Glomerular endothelial cell (primary cell): Measurements from ENCODE around the gene ARSB. TPM values are rescaled to one million over a fixed set of nuclear protein-coding genes. Genes with fewer than 3 reads are reported as not detected.

Experiments used
- DNase-seq: peaks from one replicate; pipeline ENCODE4 v3.0.0-alpha.2; 2011; ENCODE audit warnings: low read depth, low spot score; ENCODE audit errors: extremely low read depth
- total RNA-seq: library from RNA; depleted of rRNA; stranded (reverse); fragments of >200 nt; gene quantifications from 2 replicates; pipeline ENCODE4 v1.2.3, GENCODE V29; 2015

ARSB gene
- total RNA-seq, 1 donor from 2014 or later: 37.2 TPM

DNA sequence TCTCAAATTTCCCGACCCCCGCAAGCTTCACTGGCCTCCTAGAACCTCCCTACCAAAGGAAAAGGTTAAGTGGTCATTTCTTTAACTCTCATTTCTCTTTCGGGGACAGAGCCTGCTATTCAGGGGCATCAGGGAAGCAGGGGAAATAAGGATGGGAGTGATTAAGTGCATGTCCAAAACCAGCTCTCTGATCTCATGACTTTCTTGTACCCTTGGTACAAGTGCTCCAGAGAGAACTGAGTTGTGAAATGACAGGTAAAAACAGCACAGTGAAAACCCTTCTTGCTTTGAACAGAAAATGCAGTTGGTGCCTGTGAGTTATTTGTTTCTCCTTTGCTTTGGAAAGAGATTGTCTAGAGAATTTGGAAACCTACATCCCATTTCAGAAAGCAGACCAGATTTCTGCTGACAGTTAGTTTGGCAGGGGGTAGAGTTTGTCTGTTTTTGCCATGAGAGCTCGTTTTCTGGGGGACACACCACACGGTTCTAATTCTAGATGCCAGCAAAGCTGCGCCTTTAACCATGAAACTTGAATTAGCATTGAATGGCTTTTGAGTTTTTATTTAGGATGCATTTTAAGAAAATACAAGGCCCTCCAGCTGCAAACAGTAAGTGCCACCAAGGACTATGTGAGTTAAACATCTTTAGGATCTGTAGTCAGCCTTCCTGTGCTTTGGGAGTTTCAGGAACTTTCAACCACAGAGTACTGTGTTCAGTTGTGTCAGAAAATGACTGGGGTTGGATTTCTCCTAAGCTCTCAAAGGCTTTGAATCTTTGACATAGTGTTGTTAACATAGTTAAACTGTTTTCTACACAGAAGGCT is 174.8 kb downstream of the ARSB start:
- no peak for DNase-seq

DNA sequence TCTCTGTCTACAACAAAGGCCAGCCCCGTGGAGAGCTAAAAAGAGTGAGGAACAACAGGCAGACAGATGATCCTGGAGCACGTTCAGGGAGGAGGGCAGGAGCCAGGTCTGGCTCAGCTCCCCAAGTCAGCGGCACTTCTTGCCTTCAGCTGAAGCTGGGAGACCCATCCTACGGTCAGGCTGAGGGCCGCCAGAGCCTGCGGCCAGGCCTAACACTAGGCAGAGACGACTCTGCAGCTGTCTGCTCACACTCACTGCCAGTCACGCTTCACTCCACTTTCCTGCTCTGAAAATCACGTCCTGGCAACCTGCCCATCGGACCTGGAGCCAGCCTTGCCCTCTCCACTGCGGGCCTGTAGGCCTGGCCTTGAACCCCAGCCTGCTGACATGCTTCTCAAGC is 175.7 kb downstream of the ARSB start:
- no peak for DNase-seq

DNA sequence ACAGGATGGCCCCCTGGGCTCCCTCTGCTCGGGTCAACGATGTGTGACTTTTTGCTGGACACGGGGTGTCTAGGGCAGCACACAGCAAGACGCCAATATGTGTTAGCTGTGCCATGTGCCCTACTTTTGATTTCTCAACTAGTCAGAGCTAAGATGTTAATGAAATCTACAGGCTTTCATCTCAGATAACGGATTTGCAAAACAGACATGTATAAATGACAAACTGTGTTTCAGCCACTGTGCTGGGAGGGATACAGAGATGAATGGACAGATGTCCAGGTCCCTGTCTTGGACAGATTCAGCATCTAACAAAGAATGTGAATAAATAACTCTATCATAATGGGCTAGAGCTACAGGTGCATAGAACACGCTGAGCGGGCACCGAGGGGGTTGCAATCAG is 176.3 kb downstream of the ARSB start:
- DNase-seq: no peak

DNA sequence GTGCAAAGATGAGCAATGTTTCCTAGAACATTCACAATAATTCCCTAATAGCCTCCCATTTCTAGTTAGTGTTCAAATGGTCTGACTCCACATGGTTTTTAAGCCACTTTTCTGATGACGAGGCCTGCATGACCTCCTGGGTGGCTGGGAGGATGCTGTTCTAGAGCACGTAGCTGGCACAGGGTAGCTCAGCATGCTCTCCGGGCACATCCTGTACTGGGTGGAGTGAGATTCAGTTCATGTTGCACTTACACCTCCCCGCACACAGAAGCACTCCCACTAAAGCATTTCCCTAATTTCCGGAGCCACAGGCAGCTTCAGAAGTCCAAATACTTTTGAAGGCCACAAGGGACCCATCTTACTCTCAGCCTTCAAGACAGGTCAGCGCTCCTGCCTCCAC is 176.7 kb downstream of the ARSB start:
- no peak for DNase-seq

DNA sequence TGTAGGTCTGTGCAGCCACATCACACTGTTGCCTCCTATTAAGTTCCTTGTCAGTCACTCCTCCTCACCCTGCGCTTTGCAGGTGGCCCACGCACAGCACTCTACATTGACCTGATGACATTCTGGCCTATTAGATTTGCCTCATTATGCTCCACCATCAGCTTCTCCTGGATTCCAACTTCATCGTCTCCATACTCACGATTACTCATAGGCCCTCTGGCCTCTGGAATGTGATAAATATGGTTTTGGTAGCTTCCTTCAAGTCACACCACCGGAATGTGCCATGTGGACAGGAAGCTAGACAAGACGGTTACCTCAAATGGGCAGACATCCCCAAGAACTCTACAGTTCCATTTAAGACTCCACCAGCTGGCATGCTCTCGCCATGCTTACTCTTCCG is 178.6 kb downstream of the ARSB start:
- DNase-seq: no peak

DNA sequence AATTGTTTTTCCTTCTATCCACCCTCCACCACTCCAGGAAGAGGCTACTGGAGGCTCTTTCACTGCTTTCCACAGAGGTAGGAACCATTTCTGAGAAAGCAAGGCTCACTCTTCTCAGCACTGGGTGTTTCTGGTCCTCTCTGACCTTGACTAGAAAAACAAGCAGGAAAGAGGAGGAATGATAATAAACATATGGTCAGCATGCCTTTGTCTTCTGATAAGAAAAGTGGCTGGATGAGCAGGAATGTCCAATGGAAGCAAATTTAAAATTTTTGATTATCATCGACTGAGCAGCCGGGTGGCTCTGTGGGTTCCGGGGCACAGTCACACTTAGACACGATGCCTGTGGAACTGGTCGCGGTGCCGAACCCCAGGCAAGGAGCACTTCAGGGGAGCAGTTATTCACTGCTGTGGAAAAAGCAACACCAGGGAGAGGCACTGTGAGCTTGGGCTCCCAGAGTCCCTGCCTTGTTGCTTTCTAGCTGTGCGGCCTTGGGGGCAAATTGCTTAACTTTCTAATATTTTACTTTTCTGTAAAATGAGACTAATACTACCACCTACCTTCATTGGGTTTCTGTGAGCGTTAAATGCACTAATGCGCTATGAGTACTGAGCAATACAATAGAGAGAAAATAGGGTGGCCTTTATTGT is 179.5 kb downstream of the ARSB start:
- DNase-seq: no peak

DNA sequence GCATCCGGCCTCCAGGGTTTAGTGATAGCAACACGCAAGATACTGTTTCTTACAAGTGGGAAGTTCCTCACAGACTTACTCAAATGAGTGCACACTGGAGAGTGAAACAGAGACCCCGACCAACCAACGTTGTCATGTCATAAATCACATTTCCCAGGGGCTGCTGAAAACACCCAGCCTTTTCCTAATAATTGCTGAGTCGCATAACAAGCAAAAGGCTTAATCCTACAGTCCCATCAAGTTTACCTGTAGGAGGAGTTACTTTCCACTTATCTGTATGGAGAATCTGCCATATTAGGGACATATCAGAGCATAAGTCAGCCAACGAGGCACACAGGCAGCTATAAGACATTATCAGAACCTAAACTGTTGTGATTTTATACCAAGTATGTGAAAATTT is 180.1 kb downstream of the ARSB start:
- no peak for DNase-seq

DNA sequence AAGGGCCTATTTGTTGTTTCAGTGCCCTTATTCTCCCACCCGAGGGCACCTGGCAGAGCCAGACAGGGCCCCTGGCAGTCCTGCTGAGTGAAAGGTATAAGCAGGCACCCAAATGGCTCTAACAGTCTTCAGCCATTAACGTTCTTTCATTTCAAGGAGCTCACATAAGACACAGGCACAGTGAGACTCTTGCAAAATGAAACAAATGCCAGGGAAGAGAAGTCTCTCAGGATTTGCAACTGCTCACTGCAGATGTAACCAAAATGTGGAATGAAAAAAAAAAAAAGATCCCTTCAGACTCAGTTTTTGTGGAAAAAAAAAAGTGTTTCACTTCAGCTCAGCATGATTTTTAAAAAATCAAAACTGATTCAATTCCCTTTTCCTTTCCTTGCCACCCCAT is 181.2 kb downstream of the ARSB start:
- DNase-seq: no peak

DNA sequence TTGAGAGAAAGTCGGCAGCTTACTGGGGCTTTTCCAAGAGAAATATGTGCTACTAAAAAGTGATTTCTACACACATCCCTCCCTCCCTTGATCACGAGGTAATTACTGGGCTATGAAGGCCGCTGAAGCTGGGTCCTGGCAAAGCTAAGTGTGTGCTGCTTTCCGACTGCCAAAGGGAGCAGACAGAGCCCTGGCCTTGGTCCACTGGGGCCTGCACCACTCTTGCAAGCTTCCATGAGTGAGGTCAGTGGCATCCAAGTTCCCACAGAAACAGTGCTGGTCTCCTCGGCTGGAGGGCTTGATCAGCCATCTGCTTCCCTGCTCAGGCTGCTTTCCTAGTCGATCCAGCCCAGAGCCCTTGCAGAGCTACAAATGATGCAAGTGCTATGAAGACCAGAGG is 181.8 kb downstream of the ARSB start:
- no peak for DNase-seq

DNA sequence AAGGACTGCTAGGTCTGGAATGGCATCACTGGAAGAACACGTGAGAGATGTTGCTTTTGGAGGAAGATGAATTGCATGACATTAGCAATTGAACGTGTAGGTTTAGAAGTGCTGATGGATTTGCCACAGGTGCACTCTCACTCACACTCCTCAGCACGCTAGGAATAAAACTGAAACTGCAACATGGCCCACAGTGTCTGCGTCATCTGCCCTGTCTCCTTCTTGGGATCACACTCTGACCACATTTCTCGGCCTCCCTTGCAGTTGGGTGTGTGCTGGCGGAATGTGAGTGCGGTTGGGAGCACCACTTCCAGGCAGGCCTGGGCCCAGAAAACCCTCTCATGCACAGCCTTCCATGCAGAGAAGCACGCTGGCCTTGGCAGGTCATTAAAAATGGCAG is 183.7 kb downstream of the ARSB start:
- no peak for DNase-seq

DNA sequence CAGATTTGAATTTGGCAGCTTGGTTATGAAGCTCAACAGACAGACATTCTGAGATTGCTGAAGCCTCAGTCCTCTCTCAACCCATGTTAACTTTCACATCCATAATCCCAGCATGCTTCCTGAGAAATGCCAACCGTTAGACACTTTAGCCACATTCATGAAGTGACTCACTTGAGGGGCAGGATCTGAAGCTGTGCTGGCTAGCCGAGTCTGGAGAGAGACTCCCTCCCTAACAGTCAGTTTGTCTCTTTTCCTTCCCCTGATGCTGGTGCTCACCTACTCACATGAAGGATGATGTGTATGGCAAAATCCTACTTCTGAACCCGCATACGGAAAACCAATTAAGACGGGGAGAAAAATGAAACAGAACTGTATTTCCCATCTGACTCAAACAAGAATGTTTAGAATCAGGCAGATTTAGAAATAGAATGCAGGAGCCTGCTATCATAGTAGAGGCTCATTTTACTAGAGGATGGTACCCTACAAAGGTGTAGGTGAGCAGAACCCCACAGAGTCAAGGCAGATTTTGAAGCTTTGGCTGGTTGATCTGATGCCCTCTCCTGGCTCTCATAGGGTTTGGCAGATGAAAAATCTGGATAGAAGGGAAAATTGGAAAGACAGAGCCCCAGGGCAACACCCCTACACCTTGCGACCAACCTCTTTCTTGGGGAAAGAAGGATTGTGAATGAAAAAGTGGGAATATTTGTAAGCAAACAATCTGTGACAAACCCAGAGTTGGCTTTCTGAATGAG is 185.7 kb downstream of the ARSB start:
- DNase-seq: no peak

DNA sequence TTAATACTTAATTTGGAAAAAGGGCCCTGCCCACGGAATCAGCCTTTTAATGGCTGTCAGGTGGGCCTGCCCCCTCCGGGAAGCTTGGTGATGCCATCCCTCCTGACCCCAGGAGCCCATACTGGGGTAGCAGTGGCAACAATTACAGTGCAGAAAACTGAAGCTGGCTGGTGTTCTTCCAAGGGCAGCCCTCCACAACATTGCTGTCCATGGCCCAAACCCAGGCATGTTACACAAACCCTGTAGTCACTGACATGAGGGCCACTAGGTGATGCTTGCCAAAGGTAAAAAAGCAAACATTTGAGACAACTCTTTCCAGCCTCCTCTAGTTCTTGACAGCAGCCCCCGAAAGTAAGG is 186.5 kb downstream of the ARSB start:
- DNase-seq: no peak

DNA sequence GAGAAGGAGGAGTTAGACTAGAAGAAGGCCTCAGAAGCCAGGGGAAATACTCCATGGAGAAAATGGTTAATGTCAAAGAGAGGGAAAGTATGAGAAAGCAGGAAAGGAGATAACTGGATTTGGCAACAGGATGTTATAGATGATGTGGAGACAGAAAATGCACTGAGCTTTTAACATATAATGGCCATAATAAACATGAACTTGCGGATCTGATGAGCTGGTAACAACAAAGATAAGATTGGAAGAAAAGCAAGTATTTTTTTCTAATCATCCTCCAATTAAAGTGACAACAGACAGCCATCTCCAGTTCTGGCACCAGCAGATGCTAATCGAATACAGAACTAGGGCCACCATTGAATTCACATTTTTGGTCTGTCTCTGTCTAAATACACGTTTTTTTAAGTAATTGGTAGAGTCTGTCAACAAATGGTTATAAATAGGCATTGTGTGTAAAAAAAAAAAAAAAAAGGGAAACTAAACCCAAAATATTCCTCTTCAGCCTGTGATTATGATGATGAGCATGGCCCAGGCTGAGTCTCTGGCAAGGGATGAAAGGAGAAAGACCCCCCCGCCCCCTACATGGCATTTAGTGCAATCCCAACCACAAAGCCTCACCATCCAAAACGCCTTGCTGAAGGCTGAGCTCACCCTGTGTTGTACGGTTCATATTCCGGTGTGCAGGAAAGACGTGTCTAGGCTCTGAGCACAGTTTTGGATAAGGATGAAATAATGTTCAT is 187.0 kb downstream of the ARSB start:
- DNase-seq: no peak

DNA sequence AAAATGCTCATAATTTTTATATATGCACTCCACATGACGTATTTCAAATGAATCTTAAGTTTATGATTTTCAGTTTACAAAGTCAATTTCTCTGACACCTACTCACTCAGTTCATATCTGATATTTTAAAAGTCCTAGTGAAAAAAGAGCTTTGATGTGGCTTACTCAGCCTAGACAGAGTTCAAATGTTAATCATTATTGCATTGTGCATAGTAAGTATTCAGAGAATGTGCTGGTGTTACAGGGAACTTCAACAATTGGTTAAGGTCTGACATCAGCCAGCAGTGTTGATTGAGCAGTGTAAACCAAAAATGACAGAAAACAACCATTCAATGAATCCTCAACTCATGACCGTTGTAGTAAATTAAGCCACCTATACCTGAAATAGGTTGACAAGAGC is 189.4 kb downstream of the ARSB start:
- DNase-seq: no peak

DNA sequence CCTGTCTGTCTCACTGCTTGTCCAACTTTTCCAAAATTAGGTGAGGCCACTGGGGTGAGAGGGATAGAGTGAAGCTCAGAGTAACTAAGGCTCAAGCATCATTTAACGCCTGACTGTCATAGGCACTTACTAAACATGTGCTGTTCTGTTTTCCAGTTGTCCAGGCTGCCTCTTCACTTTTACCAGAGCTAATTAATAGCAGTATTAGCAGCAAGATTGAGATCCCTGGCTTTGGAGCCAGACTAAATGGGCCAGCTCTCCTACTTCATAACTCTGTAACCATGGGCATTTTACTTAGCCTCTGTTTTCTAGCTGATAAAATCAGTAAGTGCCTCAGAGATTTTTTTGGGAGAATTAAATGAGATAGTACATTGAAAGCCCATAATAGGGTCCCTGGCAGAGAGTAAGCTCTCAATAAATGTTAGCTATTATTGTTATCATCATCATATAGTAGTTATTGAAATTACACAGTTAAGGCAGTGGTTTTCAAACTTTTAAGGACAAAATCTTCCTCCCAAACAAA is 190.4 kb downstream of the ARSB start:
- no peak for DNase-seq

DNA sequence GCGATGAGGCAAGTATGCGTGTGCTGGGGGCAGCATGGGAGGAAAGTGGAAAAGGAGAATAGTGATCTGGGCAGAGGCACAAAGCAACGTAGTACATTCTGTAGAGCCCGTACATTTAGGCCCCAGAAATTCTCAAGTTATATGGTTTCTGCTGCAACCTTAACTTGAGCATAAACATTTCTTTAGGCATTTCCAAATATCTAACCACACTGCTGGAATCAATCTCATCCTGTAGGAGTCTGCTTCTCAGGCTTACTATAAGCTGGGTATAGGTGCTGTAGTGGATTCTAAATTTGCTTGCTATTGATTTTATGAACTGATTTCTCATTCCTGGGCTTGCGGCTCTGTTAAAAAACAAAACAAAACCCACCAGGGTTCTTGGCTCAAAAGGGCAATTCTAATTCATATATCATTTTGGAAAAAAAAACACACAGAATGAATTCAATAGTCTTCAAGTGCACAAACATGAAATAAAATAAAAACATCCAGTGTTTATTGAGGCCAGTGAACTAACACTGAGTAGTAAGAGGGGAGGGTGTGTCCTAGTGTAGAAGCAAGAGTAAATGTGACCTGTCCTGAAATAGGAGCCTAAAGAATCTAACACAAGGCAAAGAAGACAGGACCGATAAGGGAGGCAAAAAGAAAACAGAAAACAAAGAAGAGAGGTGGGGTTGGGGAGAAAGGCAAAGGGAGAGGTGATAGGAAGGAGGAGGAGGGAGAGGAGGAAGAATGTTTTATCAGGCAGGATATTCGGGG is 191.0 kb downstream of the ARSB start:
- no peak for DNase-seq

DNA sequence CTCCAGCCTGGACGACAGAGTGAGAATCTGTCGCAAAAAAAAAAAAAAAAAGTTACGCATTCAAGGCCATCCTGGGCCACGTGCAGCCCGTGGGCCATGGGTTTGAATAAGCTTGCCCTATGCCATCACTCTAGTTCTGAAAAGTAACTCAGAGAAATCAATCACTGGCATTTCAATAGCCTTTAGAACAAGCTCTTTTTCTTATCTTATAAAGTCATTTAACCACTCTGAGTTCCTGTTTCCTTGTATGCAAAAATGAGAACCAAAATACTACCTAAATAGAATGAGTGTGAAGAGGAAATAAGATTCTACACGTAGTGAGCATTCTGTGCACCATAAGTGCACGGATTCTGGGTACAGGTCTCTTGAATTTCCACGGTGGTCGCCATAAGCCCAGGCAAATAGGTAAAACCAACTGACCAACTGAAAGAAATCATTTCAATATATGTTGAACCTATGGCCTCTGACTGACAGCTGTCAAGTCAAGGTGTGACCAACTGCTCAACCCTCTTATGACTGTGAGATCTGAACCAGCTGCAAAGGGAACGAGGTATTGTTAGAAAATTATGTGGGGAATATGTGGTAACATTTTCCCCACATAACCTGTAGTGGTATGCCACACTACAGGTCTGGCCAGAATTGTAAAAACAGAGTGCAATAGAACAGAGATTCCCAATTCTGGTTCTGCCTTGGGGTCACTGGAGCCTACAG is 192.6 kb downstream of the ARSB start:
- no peak for DNase-seq

DNA sequence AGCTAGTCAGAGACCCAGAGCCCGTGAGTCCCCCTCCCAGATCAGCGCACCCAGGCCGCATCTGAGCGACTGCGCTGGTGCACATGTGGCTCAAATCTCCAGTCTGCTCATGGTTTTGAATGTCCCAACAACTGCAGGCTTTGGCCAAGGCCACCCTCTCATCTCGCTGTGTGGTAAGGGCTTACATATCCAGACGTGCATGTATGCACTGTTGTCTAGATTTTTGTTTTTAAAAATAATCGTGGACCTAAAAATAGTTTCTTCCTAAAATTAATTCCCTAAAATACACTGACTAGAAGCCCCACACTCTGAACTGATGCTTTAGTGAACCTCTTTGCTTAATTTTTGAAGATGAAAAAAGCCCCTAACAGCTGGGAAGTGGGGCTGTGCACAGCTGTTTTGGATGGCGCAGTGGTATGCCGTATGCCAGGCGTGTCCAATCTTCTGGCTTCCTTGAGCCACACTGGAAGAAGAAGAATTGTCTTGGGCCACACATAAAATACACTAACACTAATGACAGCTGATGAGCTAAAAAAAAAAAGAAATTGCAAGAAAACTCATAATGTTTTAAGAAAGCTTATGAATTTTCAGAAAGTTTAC is 193.5 kb downstream of the ARSB start:
- DNase-seq: no peak

DNA sequence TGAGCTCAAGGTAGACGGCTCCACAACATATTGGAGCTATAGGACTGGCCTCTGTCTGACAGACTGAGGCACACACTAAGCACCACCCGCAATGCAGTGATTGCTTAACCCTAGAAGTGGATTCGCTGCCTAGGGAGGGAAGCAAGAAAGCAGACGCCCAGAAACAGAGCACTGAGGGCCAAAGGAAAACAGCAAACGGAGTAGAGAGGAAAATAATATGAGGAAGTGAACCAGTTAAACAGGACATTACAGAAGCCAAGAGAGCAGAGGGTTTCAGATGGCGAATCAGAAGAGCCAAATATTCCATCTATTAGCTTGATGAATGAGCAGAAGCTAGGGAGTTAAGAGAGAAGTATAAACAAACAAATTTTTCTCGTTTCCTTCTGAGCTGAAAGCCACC is 197.3 kb downstream of the ARSB start:
- DNase-seq: no peak
